Astrocyte (in vitro differentiated cells and primary cell): ENCODE data around the gene CDC42BPG. TPM values are rescaled to one million over a fixed set of nuclear protein-coding genes. Genes with fewer than 3 reads are reported as not detected.

ENCODE experiments used
- DNase-seq: peaks from one replicate; pipeline ENCODE4 v3.0.0-alpha.2; 2010; ENCODE audit warnings: low read depth
- FAIRE-seq: peaks from 2 replicates; lab custom pipeline; 2011; peaks lifted over from hg19 to GRCh38; lab: Jason Lieb, UNC
- H2AFZ ChIP-seq: 2 replicates; pipeline ENCODE4 v1.6.0; 2012; ENCODE audit warnings: low read depth, low read length, inconsistent platforms
- H3K27ac ChIP-seq: 2 replicates; pipeline ENCODE4 v1.5.1; 2011; ENCODE audit warnings: low read depth, low read length, inconsistent platforms
- H3K27me3 ChIP-seq: 2 replicates; pipeline ENCODE4 v1.6.0; 2011; ENCODE audit warnings: low read length, inconsistent platforms; ENCODE audit not compliant: insufficient read depth
- H3K36me3 ChIP-seq: 2 replicates; pipeline ENCODE4 v1.5.1; 2011; ENCODE audit warnings: low read length, inconsistent platforms; ENCODE audit not compliant: insufficient read depth
- H3K4me1 ChIP-seq: 2 replicates; pipeline ENCODE4 v1.5.1; 2011; ENCODE audit warnings: low read length, inconsistent platforms; ENCODE audit not compliant: insufficient read depth
- H3K4me2 ChIP-seq: 2 replicates; pipeline ENCODE4 v1.6.0; 2012; ENCODE audit warnings: low read length, inconsistent platforms
- H3K4me3 ChIP-seq: 2 replicates; pipeline ENCODE4 v1.5.1; 2011; ENCODE audit warnings: low read depth, mild to moderate bottlenecking, low read length, inconsistent platforms; ENCODE audit not compliant: insufficient read depth
- H3K79me2 ChIP-seq: 2 replicates; pipeline ENCODE4 v1.6.0; 2012; ENCODE audit warnings: mild to moderate bottlenecking, low read length, inconsistent platforms; ENCODE audit not compliant: insufficient read depth
- H3K9ac ChIP-seq: 2 replicates; pipeline ENCODE4 v1.6.0; 2012; ENCODE audit warnings: mild to moderate bottlenecking, low read length, inconsistent platforms
- H3K9me3 ChIP-seq: 2 replicates; pipeline ENCODE4 v1.5.1; 2012; ENCODE audit warnings: low read depth, mild to moderate bottlenecking, low read length, inconsistent platforms; ENCODE audit not compliant: insufficient read depth
- H4K20me1 ChIP-seq: 2 replicates; pipeline ENCODE4 v1.6.0; 2012; ENCODE audit warnings: low read length, inconsistent platforms; ENCODE audit not compliant: insufficient read depth
- H3K27ac Mint-ChIP-seq: one replicate; pipeline ENCODE4 v1.8.0; 2021; ENCODE audit warnings: mild to moderate bottlenecking, mixed read lengths; ENCODE audit not compliant: unreplicated experiment
- H3K27me3 Mint-ChIP-seq: one replicate; pipeline ENCODE4 v1.8.0; 2021; ENCODE audit warnings: low read depth, mixed read lengths; ENCODE audit not compliant: unreplicated experiment
- H3K36me3 Mint-ChIP-seq: one replicate; pipeline ENCODE4 v1.8.0; 2021; ENCODE audit warnings: low read depth, mixed read lengths; ENCODE audit not compliant: unreplicated experiment
- H3K4me1 Mint-ChIP-seq: one replicate; pipeline ENCODE4 v1.8.0; 2021; ENCODE audit warnings: low read depth, mixed read lengths; ENCODE audit not compliant: unreplicated experiment
- H3K4me3 Mint-ChIP-seq: one replicate; pipeline ENCODE4 v1.8.0; 2021; ENCODE audit warnings: mild to moderate bottlenecking, moderate library complexity, mixed read lengths; ENCODE audit not compliant: unreplicated experiment
- H3K9me3 Mint-ChIP-seq: one replicate; pipeline ENCODE4 v1.8.0; 2021; ENCODE audit warnings: mild to moderate bottlenecking, mixed read lengths; ENCODE audit not compliant: unreplicated experiment
- CTCF ChIP-seq: IDR thresholded peaks from 2 replicates; pipeline ENCODE4 v1.5.1; 2011; ENCODE audit warnings: low read depth, mild to moderate bottlenecking, inconsistent platforms, low read length, moderate library complexity; ENCODE audit not compliant: insufficient read depth
- EZH2 ChIP-seq: IDR thresholded peaks from 2 replicates; pipeline ENCODE4 v1.6.1; 2012; ENCODE audit warnings: mild to moderate bottlenecking, low read length, inconsistent platforms; ENCODE audit not compliant: insufficient read depth
- total RNA-seq: library from RNA; stranded (reverse); gene quantifications from 2 replicates; pipeline ENCODE4 v1.2.1, GENCODE V29; 2021

Gene CDC42BPG
- total RNA-seq, 1 donor from 2014 or later = 4.6 TPM

- no peak for DNase-seq
- H3K4me3 ChIP-seq = no peak overlapping the region
- H3K27me3 ChIP-seq = no peaks in the 10 kb centered on the region
- Mint-ChIP-seq H3K9me3 (no peaks in the 10 kb centered on the region), H3K27ac (no peak overlapping the region), H3K36me3 (no peaks in the 10 kb centered on the region), H3K27me3 (peaks cover 5% of the 10 kb centered on the region), H3K4me3 (no peak overlapping the region), H3K4me1 (no peaks in the 10 kb centered on the region)
- no peaks in the 10 kb centered on the region for H4K20me1 ChIP-seq
- no peak overlapping the region for H3K4me2 ChIP-seq
- H3K9me3 ChIP-seq = no peaks in the 10 kb centered on the region
- FAIRE-seq = no peak
- no peaks in the 10 kb centered on the region for H3K79me2 ChIP-seq
- H3K9ac ChIP-seq = no peak overlapping the region
- no peaks in the 10 kb centered on the region for H3K36me3 ChIP-seq
- peaks cover 6% of the 10 kb centered on the region for H3K4me1 ChIP-seq
- H3K27ac ChIP-seq = no peak overlapping the region
- no peak for TF ChIP-seq CTCF
- no peak for TF ChIP-seq EZH2
- H2AFZ ChIP-seq = no peak overlapping the region
Observed at GRCh38 chr11:64831411-64831891, 13.0 kb downstream of the CDC42BPG start.

DNA sequence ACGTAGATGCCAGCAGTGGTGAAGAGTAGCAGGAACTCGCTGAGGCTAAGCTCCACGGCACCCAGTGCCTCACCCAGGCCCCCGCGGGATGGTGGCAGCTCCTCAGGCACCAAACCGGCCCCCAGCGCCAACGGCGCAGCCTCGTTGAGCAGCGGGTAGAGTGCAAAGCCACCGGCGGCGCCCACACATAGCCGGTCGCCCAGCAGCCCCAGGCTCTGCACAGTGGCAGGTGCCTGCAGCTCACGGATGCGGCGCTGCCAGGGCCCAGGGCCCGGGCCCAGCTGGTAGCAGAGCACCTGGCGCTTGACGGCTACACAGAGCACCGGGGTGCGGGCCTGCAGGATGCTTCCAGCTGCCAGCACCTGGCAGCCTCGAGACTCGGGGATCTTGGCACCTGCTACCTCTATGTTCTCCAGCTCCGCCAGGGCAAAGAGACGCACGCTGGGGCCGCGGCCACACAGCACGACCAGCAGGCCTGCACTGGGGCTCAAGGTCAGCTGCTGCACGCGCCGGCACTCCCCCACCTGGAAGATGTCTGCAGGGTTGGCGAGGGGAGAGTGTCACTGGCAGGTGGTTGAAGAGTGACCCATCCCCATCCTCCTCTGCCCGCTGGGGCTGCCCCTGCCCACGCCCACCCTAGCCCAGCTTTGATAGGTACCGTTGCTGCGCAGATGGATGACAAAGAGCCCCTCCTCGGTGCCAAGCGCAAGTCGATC is 14.8 kb downstream of the CDC42BPG start:
- Histone ChIP-seq H3K27me3 (no peaks in the 10 kb centered on the region), H3K4me3 (no peak overlapping the region), H3K4me1 (no peaks in the 10 kb centered on the region), H4K20me1 (no peaks in the 10 kb centered on the region), H2AFZ (no peak overlapping the region), H3K27ac (no peak overlapping the region), H3K4me2 (no peak overlapping the region), H3K36me3 (no peaks in the 10 kb centered on the region), H3K9ac (no peak overlapping the region), H3K9me3 (no peaks in the 10 kb centered on the region), H3K79me2 (no peaks in the 10 kb centered on the region)
- FAIRE-seq = no peak
- Mint-ChIP-seq H3K9me3 (no peaks in the 10 kb centered on the region), H3K27ac (no peak overlapping the region), H3K36me3 (no peaks in the 10 kb centered on the region), H3K27me3 (peaks cover 5% of the 10 kb centered on the region), H3K4me3 (no peak overlapping the region), H3K4me1 (no peaks in the 10 kb centered on the region)
- no peak for DNase-seq
- TF ChIP-seq CTCF = no peak
- no peak for TF ChIP-seq EZH2

DNA sequence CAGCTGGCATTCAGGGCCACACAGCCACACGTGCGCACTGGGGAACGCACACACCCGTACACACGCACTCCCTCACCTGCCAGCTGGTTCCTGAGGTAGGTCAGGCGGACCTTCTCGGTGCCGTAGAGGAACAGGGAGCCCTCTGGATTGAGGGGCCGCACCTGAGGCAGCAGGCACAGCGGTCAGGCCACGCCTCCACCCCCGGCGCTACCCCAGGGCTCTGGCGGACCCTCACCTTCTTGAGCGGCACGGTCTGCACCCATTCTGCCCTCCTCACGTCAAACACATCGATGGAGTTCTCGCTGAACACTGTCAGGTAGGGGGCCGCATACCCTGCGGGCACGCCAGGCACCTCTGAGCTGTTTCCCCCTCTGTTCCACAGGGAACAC is 17.0 kb downstream of the CDC42BPG start:
- no peak overlapping the region for H2AFZ ChIP-seq
- peaks cover 5% of the 10 kb centered on the region for H3K27me3 Mint-ChIP-seq

More for the DNA sequence above, 17.0 kb downstream of the CDC42BPG start:
- no peak overlapping the region for H3K9ac ChIP-seq
- no peak overlapping the region for H3K27ac Mint-ChIP-seq
- H3K9me3 ChIP-seq = no peaks in the 10 kb centered on the region
- no peak overlapping the region for H3K4me3 Mint-ChIP-seq
- H3K27ac ChIP-seq = no peak overlapping the region
- TF ChIP-seq EZH2 (no peak), CTCF (no peak)
- no peaks in the 10 kb centered on the region for H3K4me1 Mint-ChIP-seq
- H3K4me3 ChIP-seq = no peak overlapping the region
- H4K20me1 ChIP-seq = no peaks in the 10 kb centered on the region
- no peak for FAIRE-seq
- no peak for DNase-seq
- no peaks in the 10 kb centered on the region for H3K36me3 Mint-ChIP-seq
- no peaks in the 10 kb centered on the region for H3K79me2 ChIP-seq
- H3K4me1 ChIP-seq = no peaks in the 10 kb centered on the region
- H3K4me2 ChIP-seq = no peak overlapping the region
- no peaks in the 10 kb centered on the region for H3K36me3 ChIP-seq
- no peaks in the 10 kb centered on the region for H3K9me3 Mint-ChIP-seq
- H3K27me3 ChIP-seq = no peaks in the 10 kb centered on the region
